ENCODE data around the gene AGAP1. TPM values are rescaled to one million over a fixed set of nuclear protein-coding genes. Genes with fewer than 3 reads are reported as not detected.

The AGAP1 gene
- total and polyA plus RNA-seq, 9 donors, result 5.7 to 32.2 (median 20.2) TPM

- WGBS, 3 donors, result 13 to 26% (median 19%) methylated on average over 11 of the region's 11 CpGs
- Histone ChIP-seq H3K27me3 (no peaks in the 10 kb centered on the region), H3K36me3 (no peaks in the 10 kb centered on the region), H3K4me1 (ENCODE audit: insufficient read depth) (peaks cover 16% of the 10 kb centered on the region), H3K27ac (no peak overlapping the region), H3K4me3 (no peak overlapping the region), H3K9me3 (no peaks in the 10 kb centered on the region)
- TF ChIP-seq, protein P1, sequence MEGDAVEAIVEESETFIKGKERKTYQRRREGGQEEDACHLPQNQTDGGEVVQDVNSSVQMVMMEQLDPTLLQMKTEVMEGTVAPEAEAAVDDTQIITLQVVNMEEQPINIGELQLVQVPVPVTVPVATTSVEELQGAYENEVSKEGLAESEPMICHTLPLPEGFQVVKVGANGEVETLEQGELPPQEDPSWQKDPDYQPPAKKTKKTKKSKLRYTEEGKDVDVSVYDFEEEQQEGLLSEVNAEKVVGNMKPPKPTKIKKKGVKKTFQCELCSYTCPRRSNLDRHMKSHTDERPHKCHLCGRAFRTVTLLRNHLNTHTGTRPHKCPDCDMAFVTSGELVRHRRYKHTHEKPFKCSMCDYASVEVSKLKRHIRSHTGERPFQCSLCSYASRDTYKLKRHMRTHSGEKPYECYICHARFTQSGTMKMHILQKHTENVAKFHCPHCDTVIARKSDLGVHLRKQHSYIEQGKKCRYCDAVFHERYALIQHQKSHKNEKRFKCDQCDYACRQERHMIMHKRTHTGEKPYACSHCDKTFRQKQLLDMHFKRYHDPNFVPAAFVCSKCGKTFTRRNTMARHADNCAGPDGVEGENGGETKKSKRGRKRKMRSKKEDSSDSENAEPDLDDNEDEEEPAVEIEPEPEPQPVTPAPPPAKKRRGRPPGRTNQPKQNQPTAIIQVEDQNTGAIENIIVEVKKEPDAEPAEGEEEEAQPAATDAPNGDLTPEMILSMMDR (IDR thresholded peaks at IDR 0.05), result no peak
- TF ChIP-seq POLR2A (IDR thresholded peaks at IDR 0.05), result no peak
- DNase-seq, result no peak
- intact Hi-C loops (cut with DNase I), result no loop called here
Observed at GRCh38 chr2:235562065-235562747, 68.4 kb downstream of the AGAP1 start.

- TF ChIP-seq, protein P1 (IDR thresholded peaks at IDR 0.05), result no peak
- TF ChIP-seq EP300 (IDR thresholded peaks at IDR 0.05) (no peak), POLR2A (IDR thresholded peaks at IDR 0.05) (no peak)
- Histone ChIP-seq H3K27ac (no peak overlapping the region), H3K36me3 (no peaks in the 10 kb centered on the region), H3K27me3 (no peaks in the 10 kb centered on the region), H3K9me3 (no peaks in the 10 kb centered on the region), H3K4me1 (ENCODE audit: insufficient read depth) (peaks cover 16% of the 10 kb centered on the region), H3K4me3 (no peak overlapping the region)
- intact Hi-C loops (cut with DNase I), result no loop called here
- DNase-seq, result no peak
- WGBS, 3 donors, result 22 to 37% (median 30%) methylated on average over 13 of the region's 13 CpGs
Observed at GRCh38 chr2:235563056-235563910, 69.4 kb downstream of the AGAP1 start.

DNA sequence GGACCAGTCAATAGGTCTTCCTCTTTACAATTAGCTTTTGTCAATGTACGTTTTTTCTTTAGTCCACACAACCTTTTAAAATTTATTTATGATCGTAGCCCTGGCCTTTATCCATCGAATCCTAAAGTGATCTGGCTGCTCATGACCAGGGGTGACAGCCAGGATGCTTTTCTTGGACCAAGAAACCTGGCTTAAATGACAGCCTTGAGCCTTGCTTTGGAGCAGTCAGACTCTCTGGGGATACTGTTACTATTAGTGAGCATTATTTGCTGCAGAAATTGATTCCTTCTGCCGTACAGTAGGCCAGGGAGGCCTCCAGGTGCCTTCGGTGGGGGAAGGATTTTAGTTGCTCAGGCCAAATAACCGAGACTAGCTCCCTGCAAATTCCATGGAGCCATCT lies 70.2 kb downstream of the AGAP1 start:
- WGBS, 3 donors, result 78 to 82% (median 81%) methylated on average over 6 of the region's 6 CpGs
- intact Hi-C loops (cut with DNase I), result no loop called here
- Histone ChIP-seq H3K36me3 (no peaks in the 10 kb centered on the region), H3K9me3 (no peaks in the 10 kb centered on the region), H3K27ac (no peak overlapping the region), H3K27me3 (no peaks in the 10 kb centered on the region), H3K4me3 (no peak overlapping the region), H3K4me1 (ENCODE audit: insufficient read depth) (peaks cover 16% of the 10 kb centered on the region)
- TF ChIP-seq EP300 (IDR thresholded peaks at IDR 0.05) (no peak), POLR2A (IDR thresholded peaks at IDR 0.05) (no peak)
- TF ChIP-seq, protein P1 (IDR thresholded peaks at IDR 0.05), result no peak
- DNase-seq, result no peak

DNA sequence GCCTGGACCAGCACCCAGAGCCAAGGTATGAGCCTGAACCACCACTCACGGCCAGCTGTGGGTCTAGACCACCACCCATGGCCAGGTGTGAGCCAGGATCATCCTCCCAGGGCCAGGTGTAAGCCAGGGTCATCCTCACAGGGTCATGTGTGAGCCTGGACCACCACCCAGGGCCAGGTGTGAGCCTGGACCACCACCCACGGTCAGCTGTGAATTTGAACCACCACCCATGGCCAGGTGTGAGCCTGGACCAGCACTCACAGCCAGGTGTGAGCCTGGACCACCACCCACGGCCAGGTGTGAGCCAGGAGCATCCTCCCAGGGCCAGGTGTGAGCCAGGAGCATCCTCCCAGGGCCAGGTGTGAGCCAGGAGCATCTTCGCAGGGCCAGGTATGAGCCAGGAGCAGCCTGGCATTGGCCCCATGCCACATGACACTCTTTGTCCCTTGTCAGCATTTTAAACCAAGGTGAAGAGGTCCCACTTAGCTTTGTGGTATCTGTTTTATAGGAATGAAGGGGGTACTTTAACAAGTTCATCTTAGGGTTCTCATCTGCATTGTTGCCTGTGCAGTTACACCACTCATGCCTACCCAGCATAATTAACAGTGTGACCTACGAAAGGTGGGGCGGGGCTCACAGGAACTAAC lies 71.2 kb downstream of the AGAP1 start:
- no peak for DNase-seq
- intact Hi-C loops (cut with DNase I), result no loop called here
- no peak overlapping the region for H3K27ac ChIP-seq
- H3K4me1 ChIP-seq (ENCODE audit: insufficient read depth), result peaks cover 22% of the 10 kb centered on the region
- no peaks in the 10 kb centered on the region for H3K27me3 ChIP-seq
- H3K36me3 ChIP-seq, result no peaks in the 10 kb centered on the region
- H3K4me3 ChIP-seq, result no peak overlapping the region
- WGBS, 3 donors, result 89 to 95% (median 94%) methylated on average over 6 of the region's 6 CpGs
- TF ChIP-seq POLR2A (IDR thresholded peaks at IDR 0.05) (no peak), EP300 (IDR thresholded peaks at IDR 0.05) (no peak)
- TF ChIP-seq, protein P1 (IDR thresholded peaks at IDR 0.05), result no peak
- no peaks in the 10 kb centered on the region for H3K9me3 ChIP-seq
